ENCODE data around the gene CTSL.
"Not testable (repeated sequence)": the region's sequence is repeated elsewhere in the genome, so short reads cannot be mapped to it uniquely, and the experiment has no call there.

Gene CTSL

DNA sequence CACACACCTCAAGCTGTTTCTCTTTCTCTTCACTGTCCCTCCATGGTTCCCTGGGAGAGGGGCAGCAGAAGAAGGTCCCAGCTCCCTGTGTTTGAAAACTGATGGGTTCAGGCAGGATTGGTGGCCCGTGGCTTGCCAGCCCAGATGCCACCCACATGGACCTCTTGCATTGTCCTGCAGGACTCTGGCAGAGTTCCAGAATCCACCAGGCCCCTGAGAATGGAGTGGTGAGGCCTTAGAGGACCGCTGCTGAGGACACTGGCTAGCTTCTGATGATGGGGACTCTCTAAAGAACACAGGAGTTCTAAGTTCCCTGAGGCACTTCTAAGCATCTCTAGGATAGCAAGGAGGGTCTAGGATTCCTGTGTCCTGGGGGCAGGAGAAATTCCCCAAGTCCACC lies 24.8 kb downstream of the CTSL start:
- in situ Hi-C loops (cut with MboI; ENCODE audit: low sequenced_read_pairs) = no loop called here

- in situ Hi-C loops (cut with MboI; ENCODE audit: low sequenced_read_pairs) = no loop called here
Observed at GRCh38 chr9:87751423-87751822, 25.5 kb downstream of the CTSL start.

GRCh38 chr9:87751868-87752267 lies 25.9 kb downstream of the CTSL start:
- in situ Hi-C loops (cut with MboI; ENCODE audit: low sequenced_read_pairs) = no loop called here

DNA sequence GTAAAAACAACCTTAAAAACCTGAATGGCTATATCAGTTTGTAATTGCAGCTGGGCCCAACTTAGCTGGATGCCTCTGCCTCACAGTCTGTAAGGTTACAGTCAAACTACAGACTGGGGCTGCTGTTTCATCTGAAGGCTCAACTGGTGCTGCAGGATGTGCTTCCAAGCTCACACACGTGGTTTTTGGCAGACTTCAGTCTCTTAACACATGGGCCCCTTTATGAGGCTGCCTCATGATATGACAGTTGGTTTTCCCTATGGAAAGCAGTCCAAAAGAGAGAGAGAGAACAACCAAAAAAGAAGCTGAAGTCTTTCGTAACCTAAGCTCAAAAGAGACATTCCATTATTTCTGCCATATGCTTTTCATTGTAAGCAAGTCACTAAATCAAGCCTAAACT lies 27.4 kb downstream of the CTSL start:
- in situ Hi-C loops (cut with MboI; ENCODE audit: low sequenced_read_pairs) = no loop called here

DNA sequence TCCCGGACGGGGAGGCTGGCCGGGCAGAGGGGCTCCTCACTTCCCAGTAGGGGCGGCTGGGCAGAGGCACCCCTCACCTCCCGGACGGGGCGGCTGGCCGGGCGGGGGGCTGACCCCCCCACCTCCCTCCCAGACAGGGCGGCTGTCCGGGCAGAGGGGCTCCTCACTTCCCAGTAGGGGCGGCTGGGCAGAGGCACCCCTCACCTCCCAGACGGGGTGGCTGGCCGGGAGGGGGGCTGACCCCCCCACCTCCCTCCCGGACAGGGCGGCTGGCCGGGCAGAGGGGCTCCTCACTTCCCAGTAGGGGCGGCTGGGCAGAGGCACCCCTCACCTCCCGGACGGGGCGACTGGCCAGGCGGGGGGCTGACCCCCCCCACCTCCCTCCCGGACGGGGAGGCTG lies 32.4 kb downstream of the CTSL start:
- in situ Hi-C loops (cut with MboI; ENCODE audit: low sequenced_read_pairs) = not testable (repeated sequence)

DNA sequence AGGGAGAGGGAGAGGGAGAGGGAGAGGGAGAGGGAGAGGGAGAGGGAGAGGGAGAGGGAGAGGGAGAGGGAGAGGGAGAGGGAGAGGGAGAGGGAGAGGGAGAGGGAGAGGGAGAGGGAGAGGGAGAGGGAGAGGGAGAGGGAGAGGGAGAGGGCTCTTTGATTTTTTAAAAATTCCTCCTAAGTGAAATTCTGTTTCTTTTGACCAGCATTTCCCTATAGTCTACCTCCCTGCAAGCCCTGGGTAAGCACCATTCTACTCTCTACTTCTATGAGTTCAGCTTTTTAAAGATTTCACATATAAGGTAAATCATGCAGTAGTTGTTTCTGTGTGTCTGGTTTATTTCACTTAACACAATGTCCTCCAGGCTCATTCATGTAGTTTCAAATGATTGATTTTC lies 34.1 kb downstream of the CTSL start:
- in situ Hi-C loops (cut with MboI; ENCODE audit: low sequenced_read_pairs) = not testable (repeated sequence)

DNA sequence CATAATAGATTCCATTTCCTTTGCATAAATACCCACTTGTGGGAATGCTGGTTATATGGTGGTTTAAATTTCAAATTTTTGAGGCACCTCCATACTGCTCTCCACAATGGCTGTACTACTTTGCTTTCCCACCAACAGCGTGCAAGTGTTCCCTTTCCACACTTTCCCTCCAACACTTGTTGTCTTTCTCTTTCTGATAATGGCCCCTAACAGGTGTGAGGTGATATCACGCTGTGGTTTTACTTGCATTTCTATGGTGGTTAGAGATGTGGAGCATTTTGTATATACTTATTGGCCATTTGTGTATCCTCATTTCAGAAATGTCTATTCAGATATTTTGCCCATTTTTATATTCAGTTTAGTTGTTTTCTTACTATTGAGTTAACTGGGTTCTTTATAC lies 34.6 kb downstream of the CTSL start:
- in situ Hi-C loops (cut with MboI; ENCODE audit: low sequenced_read_pairs) = no loop called here

DNA sequence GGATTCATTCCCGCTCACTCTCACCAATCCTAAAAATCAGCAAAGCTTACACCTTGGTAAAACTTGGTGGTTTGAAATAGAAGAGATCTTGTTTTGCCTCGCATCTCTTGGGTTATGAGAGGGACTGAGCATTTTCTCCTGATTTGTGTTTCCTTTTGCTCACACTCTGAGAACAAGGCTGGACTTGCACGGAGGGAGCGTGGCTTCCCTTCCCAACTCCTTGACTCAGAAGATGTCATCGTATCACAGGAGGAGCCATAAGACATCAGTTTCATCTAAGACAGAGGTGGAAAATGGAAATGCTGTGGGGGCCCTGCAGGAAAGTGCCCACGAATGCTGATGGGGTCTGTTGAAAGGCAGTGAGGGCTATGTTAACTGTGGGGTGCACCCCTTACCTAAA lies 37.4 kb downstream of the CTSL start:
- in situ Hi-C loops (cut with MboI; ENCODE audit: low sequenced_read_pairs) = no loop called here

- in situ Hi-C loops (cut with MboI; ENCODE audit: low sequenced_read_pairs) = no loop called here
Observed at GRCh38 chr9:87765521-87765920, 39.6 kb downstream of the CTSL start.

- in situ Hi-C loops (cut with MboI; ENCODE audit: low sequenced_read_pairs) = no loop called here
Observed at GRCh38 chr9:87766697-87767096, 40.8 kb downstream of the CTSL start.

DNA sequence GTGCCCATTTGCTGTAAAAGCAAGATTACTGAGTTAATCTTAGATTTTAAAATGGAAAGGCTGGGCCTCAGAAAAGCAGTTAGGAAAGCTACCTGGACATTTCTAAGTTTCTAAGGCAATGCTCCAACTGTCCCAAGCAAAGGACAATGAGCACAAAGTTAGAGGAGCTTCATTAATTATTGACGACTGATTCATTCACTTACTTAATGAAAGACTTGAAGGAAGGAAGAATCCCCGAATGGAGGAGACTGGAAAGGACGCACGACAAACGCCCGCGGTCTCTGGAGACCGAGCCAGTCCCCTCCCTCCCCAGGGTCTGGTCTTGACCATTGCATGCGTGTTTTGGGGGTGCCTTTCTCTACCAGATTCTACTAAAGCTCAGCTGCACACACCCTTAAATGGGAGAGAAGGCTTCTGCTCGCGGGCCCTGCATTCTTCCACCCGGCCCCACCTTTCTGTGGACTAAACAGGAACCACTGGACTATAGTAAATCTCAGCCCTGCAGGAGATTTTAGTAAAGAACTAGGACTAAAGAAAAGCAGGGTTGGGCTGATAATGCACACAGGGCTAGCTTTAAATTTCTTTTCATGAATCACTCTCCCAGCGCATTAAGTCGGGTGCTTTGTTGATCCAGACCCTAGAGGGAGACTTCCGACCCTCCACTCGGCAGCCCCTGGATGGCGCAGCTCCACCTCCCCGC lies 44.8 kb downstream of the CTSL start:
- in situ Hi-C loops (cut with MboI; ENCODE audit: low sequenced_read_pairs) = no loop called here

- in situ Hi-C loops (cut with MboI; ENCODE audit: low sequenced_read_pairs) = no loop called here
Observed at GRCh38 chr9:87771316-87772006, 45.5 kb downstream of the CTSL start.

DNA sequence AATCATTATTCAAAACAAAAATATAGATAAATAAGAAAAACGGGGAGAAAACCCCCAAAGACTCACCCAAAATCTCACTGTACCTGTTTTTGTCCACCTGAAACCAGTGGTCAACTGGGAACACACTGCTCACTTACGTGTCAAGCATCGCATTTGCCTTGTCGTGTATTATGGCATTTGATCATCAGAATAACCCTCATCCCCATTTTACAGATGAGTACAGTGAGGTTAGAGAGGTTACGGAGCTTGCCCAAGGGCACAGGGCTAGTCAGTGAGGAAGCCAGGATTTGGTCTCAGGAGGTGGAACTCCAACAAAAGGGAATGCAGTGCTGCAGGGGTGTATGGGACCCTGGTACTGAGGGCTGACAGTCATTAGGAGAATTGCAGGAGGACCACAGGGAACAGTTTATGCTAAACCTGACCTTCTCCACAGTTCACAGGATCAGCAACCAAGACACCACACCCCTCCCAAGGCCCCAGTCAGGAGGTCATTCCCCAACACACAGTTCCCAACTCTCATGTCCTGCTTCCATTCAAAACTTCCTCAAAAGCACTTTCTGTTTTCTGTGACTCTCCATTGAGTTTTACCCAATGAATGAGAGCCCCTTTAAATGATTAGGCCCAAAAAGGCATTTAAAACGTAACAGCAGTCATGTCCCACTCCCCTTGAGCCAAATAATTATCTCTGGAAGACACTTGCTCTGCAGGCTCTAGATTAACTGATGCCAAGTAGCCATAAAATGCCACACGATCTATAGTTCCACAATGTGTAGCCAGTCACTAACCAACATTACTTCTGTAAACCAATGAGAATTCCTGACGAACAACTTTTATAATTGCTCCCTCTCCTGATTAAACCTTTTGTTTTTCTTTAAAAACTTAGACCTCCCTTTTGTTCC lies 50.8 kb downstream of the CTSL start:
- in situ Hi-C loops (cut with MboI; ENCODE audit: low sequenced_read_pairs) = no loop called here

GRCh38 chr9:87778996-87779395 lies 53.1 kb downstream of the CTSL start:
- in situ Hi-C loops (cut with MboI; ENCODE audit: low sequenced_read_pairs) = no loop called here

All from HL-60/S4 treated with retinoic acid at 250 ng/mL for 4 days and 3 days (cell line).